ENCODE data around the gene EFNA1. TPM values are rescaled to one million over a fixed set of nuclear protein-coding genes. Genes with fewer than 3 reads are reported as not detected.
A peak's percentile ranks its signal among the peaks of the same experiment; 100 is the strongest.
"Not testable (repeated sequence)": the region's sequence is repeated elsewhere in the genome, so short reads cannot be mapped to it uniquely, and the experiment has no call there.

The EFNA1 gene
- total RNA-seq, 1 donor from 2014 or later: not detected

DNA sequence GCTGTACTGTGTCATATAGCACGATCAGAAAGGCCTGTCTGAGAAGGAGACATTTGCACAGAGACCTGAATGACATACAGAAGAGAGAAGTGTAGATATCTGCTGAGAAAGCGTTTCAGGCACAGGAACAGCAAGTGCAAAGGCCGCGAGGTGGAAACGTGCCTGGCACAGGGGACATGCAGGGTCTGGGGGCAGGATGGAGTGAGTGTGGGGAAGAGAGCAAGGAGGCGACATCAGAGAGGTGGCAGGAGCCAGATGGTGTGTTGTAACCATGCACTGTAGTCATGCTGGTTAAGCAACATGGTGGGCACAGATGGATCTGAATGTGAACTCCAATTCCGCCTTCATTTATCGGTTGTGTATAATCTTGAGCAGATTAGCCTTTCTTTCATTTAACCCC is 32.5 kb downstream of the EFNA1 start:
- ChIA-PET POLR2A (interaction anchor here (0.5 kb wide), 1 partner anchor 22 kb away, joined by 3 read pairs; no protein-coding TSS in a partner anchor), CTCF (no interaction called here)
- Mint-ChIP-seq H3K27ac (no peak overlapping the region), H3K9me3 (no peaks in the 10 kb centered on the region), H3K4me1 (no peaks in the 10 kb centered on the region), H3K4me3 (no peak overlapping the region), H3K27me3 (no peaks in the 10 kb centered on the region), H3K36me3 (ENCODE audit: low read depth) (no peaks in the 10 kb centered on the region)
- ATAC-seq (ENCODE audit: low read depth) (no peak), DNase-seq (no peak)
- TF ChIP-seq, protein P1, sequence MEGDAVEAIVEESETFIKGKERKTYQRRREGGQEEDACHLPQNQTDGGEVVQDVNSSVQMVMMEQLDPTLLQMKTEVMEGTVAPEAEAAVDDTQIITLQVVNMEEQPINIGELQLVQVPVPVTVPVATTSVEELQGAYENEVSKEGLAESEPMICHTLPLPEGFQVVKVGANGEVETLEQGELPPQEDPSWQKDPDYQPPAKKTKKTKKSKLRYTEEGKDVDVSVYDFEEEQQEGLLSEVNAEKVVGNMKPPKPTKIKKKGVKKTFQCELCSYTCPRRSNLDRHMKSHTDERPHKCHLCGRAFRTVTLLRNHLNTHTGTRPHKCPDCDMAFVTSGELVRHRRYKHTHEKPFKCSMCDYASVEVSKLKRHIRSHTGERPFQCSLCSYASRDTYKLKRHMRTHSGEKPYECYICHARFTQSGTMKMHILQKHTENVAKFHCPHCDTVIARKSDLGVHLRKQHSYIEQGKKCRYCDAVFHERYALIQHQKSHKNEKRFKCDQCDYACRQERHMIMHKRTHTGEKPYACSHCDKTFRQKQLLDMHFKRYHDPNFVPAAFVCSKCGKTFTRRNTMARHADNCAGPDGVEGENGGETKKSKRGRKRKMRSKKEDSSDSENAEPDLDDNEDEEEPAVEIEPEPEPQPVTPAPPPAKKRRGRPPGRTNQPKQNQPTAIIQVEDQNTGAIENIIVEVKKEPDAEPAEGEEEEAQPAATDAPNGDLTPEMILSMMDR (IDR thresholded peaks at IDR 0.05): no peak
- intact Hi-C loops (cut with micrococcal nuclease): no loop called here

DNA sequence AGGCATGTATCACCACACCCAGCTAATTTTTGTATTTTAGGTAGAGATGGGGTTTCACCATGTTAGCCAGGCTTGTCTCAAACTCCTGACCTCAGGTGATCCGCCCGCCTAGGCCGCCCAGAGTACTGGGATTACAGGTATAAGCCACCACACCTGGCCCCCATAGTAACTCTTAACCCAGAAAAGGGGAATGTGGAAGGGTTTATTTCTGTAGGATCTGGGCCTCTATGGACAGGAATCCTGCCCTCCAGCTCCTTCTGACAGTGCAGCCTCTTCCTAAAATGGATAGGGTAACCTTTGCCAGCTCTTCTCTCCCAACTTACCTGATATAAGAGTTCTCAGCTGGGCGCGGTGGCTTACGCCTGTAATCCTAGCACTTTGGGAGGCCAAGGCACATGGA is 35.0 kb downstream of the EFNA1 start:
- peaks cover 14% of the 10 kb centered on the region for H3K4me1 Mint-ChIP-seq
- ATAC-seq (ENCODE audit: low read depth); DNase-seq; H3K27ac Mint-ChIP-seq; intact Hi-C loops (cut with micrococcal nuclease); H3K36me3 Mint-ChIP-seq (ENCODE audit: low read depth); H3K4me3 Mint-ChIP-seq; POLR2A ChIA-PET; H3K9me3 Mint-ChIP-seq; H3K27me3 Mint-ChIP-seq: not testable (repeated sequence)
- CTCF ChIA-PET: interaction anchor here (1.0 to 1.5 kb wide), 2 partner anchors 10 to 71 kb away, joined by 3 read pairs; partner anchors contain the start of gene KRTCAP2

DNA sequence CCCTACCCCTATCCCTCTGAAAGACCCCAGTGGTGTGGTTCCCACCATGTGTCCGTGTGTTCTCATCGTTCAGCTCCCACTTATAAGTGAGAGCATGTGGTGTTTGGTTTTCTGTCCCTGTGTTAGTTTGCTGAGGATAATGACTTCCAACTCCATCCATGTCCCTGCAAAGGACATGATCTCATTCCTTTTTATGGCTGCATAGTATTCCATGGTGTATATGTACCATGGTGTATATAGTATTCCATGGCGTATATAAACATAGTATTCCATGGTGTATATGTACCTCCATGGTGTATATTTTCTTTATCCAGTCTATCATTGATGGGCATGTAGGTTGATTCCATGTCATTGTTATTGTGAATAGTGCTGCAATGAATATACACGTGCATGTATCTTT is 36.1 kb downstream of the EFNA1 start:
- H3K9me3 Mint-ChIP-seq; H3K36me3 Mint-ChIP-seq (ENCODE audit: low read depth); H3K4me3 Mint-ChIP-seq; DNase-seq; H3K27ac Mint-ChIP-seq; intact Hi-C loops (cut with micrococcal nuclease); ATAC-seq (ENCODE audit: low read depth); H3K27me3 Mint-ChIP-seq: not testable (repeated sequence)
- H3K4me1 Mint-ChIP-seq: peaks cover 18% of the 10 kb centered on the region
- POLR2A ChIA-PET: interaction anchor here (0.8 to 4.5 kb wide), 2 partner anchors 9 to 27 kb away, joined by 4 to 92 read pairs; partner anchors contain the start of genes KRTCAP2 and SLC50A1
- CTCF ChIA-PET: interaction anchor here (1.5 kb wide), 1 partner anchor 72 kb away, joined by 3 read pairs; no protein-coding TSS in a partner anchor

DNA sequence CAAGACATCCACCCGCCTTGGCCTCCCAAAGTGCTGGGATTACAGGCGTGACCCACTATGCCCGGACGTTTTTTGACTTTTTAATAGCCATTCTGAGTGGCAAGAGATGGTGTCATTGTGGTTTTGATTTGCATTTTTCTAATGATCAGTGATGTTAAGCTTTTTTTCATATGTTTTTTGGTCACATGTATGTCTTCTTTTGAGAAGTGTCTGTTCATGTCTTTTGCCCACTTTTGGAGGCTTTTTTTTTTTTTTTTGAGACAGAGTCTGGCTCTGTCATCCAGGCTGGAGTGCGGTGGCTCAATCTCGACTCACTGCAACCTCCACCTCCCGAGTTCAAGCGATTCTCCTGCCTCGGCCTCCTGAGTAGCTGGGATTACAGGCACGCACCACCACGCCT is 36.9 kb downstream of the EFNA1 start:
- H3K36me3 Mint-ChIP-seq (ENCODE audit: low read depth); H3K27me3 Mint-ChIP-seq; DNase-seq; ATAC-seq (ENCODE audit: low read depth); H3K4me3 Mint-ChIP-seq; intact Hi-C loops (cut with micrococcal nuclease); H3K9me3 Mint-ChIP-seq; H3K27ac Mint-ChIP-seq: not testable (repeated sequence)
- ChIA-PET POLR2A (interaction anchor here (0.6 to 4.5 kb wide), 5 partner anchors 8 to 79 kb away, joined by 3 to 92 read pairs (median 4); partner anchors contain the start of genes KRTCAP2 and SLC50A1), CTCF (interaction anchor here (6.4 kb wide), 1 partner anchor 74 kb away, joined by 145 read pairs; no protein-coding TSS in a partner anchor)
- H3K4me1 Mint-ChIP-seq: peaks cover 18% of the 10 kb centered on the region

DNA sequence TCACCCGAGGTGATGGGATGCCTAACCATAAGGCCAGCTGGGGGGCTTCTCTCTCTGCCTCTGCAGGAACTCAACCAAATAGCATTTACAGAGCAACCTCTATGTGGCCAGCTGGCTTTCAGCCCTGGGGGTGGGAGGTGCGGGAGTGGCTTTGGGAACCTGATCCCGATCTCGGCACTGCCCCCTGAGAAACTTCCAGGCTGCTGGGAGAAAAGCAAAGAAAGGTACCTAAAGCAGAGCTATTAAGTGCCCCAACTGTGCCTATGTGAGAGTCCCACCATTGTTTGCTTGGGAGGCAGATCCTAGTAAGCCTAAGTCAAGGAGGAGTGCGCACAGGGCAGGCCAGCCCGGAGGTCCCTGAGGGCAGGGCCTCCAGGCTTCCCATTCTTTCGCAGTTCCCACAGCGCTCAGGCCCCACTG is 38.4 kb downstream of the EFNA1 start:
- intact Hi-C loops (cut with micrococcal nuclease): no loop called here
- TF ChIP-seq, protein P1 (IDR thresholded peaks at IDR 0.05): no peak
- H3K27ac Mint-ChIP-seq: no peak overlapping the region
- CTCF ChIA-PET: interaction anchor here (0.9 to 6.4 kb wide), 5 partner anchors 30 to 122 kb away, joined by 3 to 145 read pairs (median 19); partner anchors contain the start of gene SLC50A1
- POLR2A ChIA-PET: interaction anchor here (0.6 to 4.5 kb wide), 9 partner anchors 12 to 103 kb away, joined by 3 to 92 read pairs (median 7); partner anchors contain the start of genes DPM3, EFNA4 and SLC50A1
- H3K27me3 Mint-ChIP-seq: no peaks in the 10 kb centered on the region
- no peak overlapping the region for H3K4me3 Mint-ChIP-seq
- no peaks in the 10 kb centered on the region for H3K9me3 Mint-ChIP-seq
- ATAC-seq (ENCODE audit: low read depth) (no peak), DNase-seq (no peak)
- H3K4me1 Mint-ChIP-seq: peaks cover 18% of the 10 kb centered on the region
- peaks cover 16% of the 10 kb centered on the region for H3K36me3 Mint-ChIP-seq (ENCODE audit: low read depth)

DNA sequence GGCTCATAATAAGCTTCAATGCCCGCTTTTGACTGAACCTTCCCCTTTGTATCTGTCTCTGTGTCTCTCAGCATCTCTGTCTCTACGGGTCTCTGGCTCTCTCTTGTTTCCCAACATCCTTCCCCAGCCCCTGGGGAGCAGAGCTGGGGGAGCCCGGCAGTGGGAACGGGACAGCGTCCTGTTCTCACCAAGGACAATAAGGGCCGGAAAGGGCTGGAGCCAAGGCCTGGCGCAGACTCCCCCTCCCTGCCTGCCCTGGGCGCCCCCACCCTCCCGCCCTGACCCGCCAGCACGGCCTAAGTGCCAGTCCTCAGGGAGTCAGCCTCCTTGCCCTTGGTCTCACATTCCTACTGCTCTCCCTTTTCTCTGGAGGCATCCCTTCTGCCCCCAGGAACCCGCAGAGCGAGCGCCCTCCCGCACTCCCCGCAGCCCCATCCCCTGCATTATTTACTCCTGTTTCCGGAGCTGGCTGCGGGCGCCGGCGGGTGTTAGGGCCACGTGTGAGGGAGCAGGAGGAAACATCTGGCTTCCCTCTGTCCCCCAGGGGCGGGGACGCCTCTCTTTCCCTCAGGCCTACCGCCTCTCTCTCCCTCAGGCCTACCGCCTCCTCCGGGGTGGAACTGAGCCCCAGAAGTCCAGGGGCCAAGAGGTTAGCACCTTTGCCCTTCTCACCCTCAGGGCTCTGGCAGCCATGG is 38.9 kb downstream of the EFNA1 start:
- intact Hi-C loops (cut with micrococcal nuclease): loop anchor here (1.0 kb wide), 7 partner anchors 16 to 121 kb away; partner anchors contain the start of genes DPM3, EFNA4 and SLC50A1
- Mint-ChIP-seq H3K9me3 (no peaks in the 10 kb centered on the region), H3K36me3 (ENCODE audit: low read depth) (peaks cover 16% of the 10 kb centered on the region), H3K4me1 (peaks cover 18% of the 10 kb centered on the region), H3K27me3 (no peaks in the 10 kb centered on the region), H3K4me3 (peak overlapping the region; percentile 80), H3K27ac (peak overlapping the region; percentile 37)
- peak; percentile 8 for ATAC-seq (ENCODE audit: low read depth)
- CTCF ChIA-PET: interaction anchor here (0.8 to 6.4 kb wide), 16 partner anchors 13 to 123 kb away, joined by 3 to 145 read pairs (median 5); partner anchors contain the start of genes EFNA4 and SLC50A1
- TF ChIP-seq, protein P1 (IDR thresholded peaks at IDR 0.05): no peak
- DNase-seq: no peak
- POLR2A ChIA-PET: interaction anchor here (0.6 to 4.5 kb wide), 16 partner anchors 12 to 105 kb away, joined by 3 to 92 read pairs (median 6); partner anchors contain the start of genes DPM3, EFNA4 and SLC50A1
